HG03280 (cell line): ENCODE data around the gene RAP1GAP2.
"Not testable (repeated sequence)": the region's sequence is repeated elsewhere in the genome, so short reads cannot be mapped to it uniquely, and the experiment has no call there.

Source experiments
- ATAC-seq: cut with Tn5 transposase; IDR thresholded peaks from one replicate; pipeline ENCODE4 v1.9.1; 2021; ENCODE audit warnings: mild to moderate bottlenecking, moderate library complexity; ENCODE audit not compliant: unreplicated experiment

RAP1GAP2 gene

GRCh38 chr17:2814049-2814448 lies 17.8 kb downstream of the RAP1GAP2 start:
- no peak for ATAC-seq

GRCh38 chr17:2814481-2815341 lies 18.5 kb downstream of the RAP1GAP2 start:
- ATAC-seq: no peak

- ATAC-seq: no peak
These were observed 19.5 kb downstream of the RAP1GAP2 start for GRCh38 chr17:2815781-2816185.

- ATAC-seq: no peak
These were observed 20.4 kb downstream of the RAP1GAP2 start for GRCh38 chr17:2816688-2817087.

- ATAC-seq: not testable (repeated sequence)
These were observed 23.1 kb downstream of the RAP1GAP2 start for GRCh38 chr17:2819294-2819693.

- no peak for ATAC-seq
These were observed 23.8 kb downstream of the RAP1GAP2 start for GRCh38 chr17:2819921-2820501.

GRCh38 chr17:2821868-2822267 lies 25.6 kb downstream of the RAP1GAP2 start:
- ATAC-seq: no peak

GRCh38 chr17:2822358-2822757 lies 26.1 kb downstream of the RAP1GAP2 start:
- no peak for ATAC-seq

GRCh38 chr17:2825253-2825970 lies 29.2 kb downstream of the RAP1GAP2 start:
- no peak for ATAC-seq

GRCh38 chr17:2828397-2829038 lies 32.3 kb downstream of the RAP1GAP2 start:
- no peak for ATAC-seq

GRCh38 chr17:2830678-2831077 lies 34.4 kb downstream of the RAP1GAP2 start:
- ATAC-seq: no peak

- no peak for ATAC-seq
These were observed 39.5 kb downstream of the RAP1GAP2 start for GRCh38 chr17:2835780-2836179.

GRCh38 chr17:2837147-2837561 lies 40.9 kb downstream of the RAP1GAP2 start:
- ATAC-seq: no peak

- ATAC-seq: no peak
These were observed 45.4 kb downstream of the RAP1GAP2 start for GRCh38 chr17:2841606-2842005.

GRCh38 chr17:2842464-2842863 lies 46.2 kb downstream of the RAP1GAP2 start:
- ATAC-seq: no peak

- no peak for ATAC-seq
These were observed 48.2 kb downstream of the RAP1GAP2 start for GRCh38 chr17:2844416-2844815.

GRCh38 chr17:2847381-2848333 lies 51.4 kb downstream of the RAP1GAP2 start:
- ATAC-seq: no peak

- no peak for ATAC-seq
These were observed 53.1 kb downstream of the RAP1GAP2 start for GRCh38 chr17:2849327-2849670.

- no peak for ATAC-seq
These were observed 54.8 kb downstream of the RAP1GAP2 start for GRCh38 chr17:2850991-2851390.

- ATAC-seq: no peak
These were observed 55.4 kb downstream of the RAP1GAP2 start for GRCh38 chr17:2851615-2852014.
